CD8-positive, alpha-beta memory T cell (primary cell): ENCODE results near the gene LGR6. TPM values are rescaled to one million over a fixed set of nuclear protein-coding genes. Genes with fewer than 3 reads are reported as not detected.

Source experiments
- CTCF ChIA-PET: fragments of 350-600 bp; sonication (Branson Sonifier 250); formaldehyde crosslinking; loops from one replicate; lab custom pipeline; 2021; ENCODE audit warnings: antibody characterized with exemption; lab: Charles Lee
- POLR2A ChIA-PET: fragments of 350-600 bp; sonication (Branson Sonifier 250); formaldehyde crosslinking; loops from one replicate; lab custom pipeline; 2021; ENCODE audit warnings: antibody characterized with exemption; lab: Charles Lee
- DNase-seq, 5 donors: peaks; one replicate each; pipeline versions ENCODE4 v3.0.0 to v3.0.0-alpha.2; 2020 to 2022; ENCODE audit warnings: mixed read lengths in 1 of 5
- H3K27ac ChIP-seq: one replicate; pipeline ENCODE4 v1.7.0; 2013; ENCODE audit warnings: low read depth, mild to moderate bottlenecking, low read length, moderate library complexity
- H3K27me3 ChIP-seq: 2 replicates; pipeline ENCODE4 v1.7.0; 2013; ENCODE audit warnings: low read length, mild to moderate bottlenecking; ENCODE audit not compliant: insufficient read depth, poor library complexity, severe bottlenecking
- H3K36me3 ChIP-seq: 2 replicates; pipeline ENCODE4 v1.7.0; 2013; ENCODE audit warnings: mild to moderate bottlenecking, low read length, moderate library complexity; ENCODE audit not compliant: insufficient read depth
- H3K4me1 ChIP-seq: 2 replicates; pipeline ENCODE4 v1.7.0; 2013; ENCODE audit warnings: mild to moderate bottlenecking, low read length, moderate library complexity; ENCODE audit not compliant: insufficient read depth
- H3K4me3 ChIP-seq: 2 replicates; pipeline ENCODE4 v1.7.0; 2013; ENCODE audit warnings: mild to moderate bottlenecking, low read length
- H3K9me3 ChIP-seq: 2 replicates; pipeline ENCODE4 v1.7.0; 2013; ENCODE audit warnings: mild to moderate bottlenecking, low read length
- H3K27ac Mint-ChIP-seq, 8 donors: one replicate each; pipeline ENCODE4 v1.8.0; 2020 to 2021; ENCODE audit warnings: mixed read lengths in 8 of 8, mild to moderate bottlenecking in 6 of 8, inconsistent platforms in 3 of 8, moderate library complexity in 3 of 8
- H3K27me3 Mint-ChIP-seq, 2 donors: one replicate each; pipeline ENCODE4 v1.8.0; 2020 to 2021; ENCODE audit warnings: mixed read lengths in 2 of 2, mild to moderate bottlenecking in 1 of 2, moderate library complexity in 1 of 2
- H3K36me3 Mint-ChIP-seq, 3 donors: one replicate each; pipeline ENCODE4 v1.8.0; 2020 to 2021; ENCODE audit warnings: mixed read lengths in 3 of 3, inconsistent platforms in 1 of 3, mild to moderate bottlenecking in 1 of 3
- H3K4me1 Mint-ChIP-seq, 3 donors: one replicate each; pipeline ENCODE4 v1.8.0; 2020 to 2021; ENCODE audit warnings: mixed read lengths in 3 of 3, inconsistent platforms in 1 of 3, mild to moderate bottlenecking in 1 of 3
- H3K4me3 Mint-ChIP-seq, 7 donors: one replicate each; pipeline ENCODE4 v1.8.0; 2020 to 2021; ENCODE audit warnings: mixed read lengths in 7 of 7, mild to moderate bottlenecking in 6 of 7, moderate library complexity in 4 of 7, inconsistent platforms in 2 of 7
- H3K9me3 Mint-ChIP-seq, 5 donors: one replicate each; pipeline ENCODE4 v1.8.0; 2020 to 2022; ENCODE audit warnings: mixed read lengths in 5 of 5, mild to moderate bottlenecking in 3 of 5, moderate library complexity in 2 of 5, inconsistent platforms in 1 of 5
- polyA plus RNA-seq: library from polyadenylated mRNA; unstranded; fragments of 300-500 nt; fragmentation: Illumina TruSeq; gene quantifications from one replicate; pipeline ENCODE4 v1.2.3, GENCODE V29; 2021
- total RNA-seq, 2 experiments: library from RNA; stranded (reverse); gene quantifications; one replicate each; pipeline ENCODE4 v1.2.3, GENCODE V29; 2021

Gene LGR6
- total and polyA plus RNA-seq, 3 experiments from 2014 or later, result 0.40 to 3.1 (median 0.53) TPM

GRCh38 chr1:202281316-202282024 is 87.9 kb downstream of the LGR6 start:
- no peaks in the 10 kb centered on the region for H3K9me3 Mint-ChIP-seq
- POLR2A ChIA-PET, result no interaction called here

DNA sequence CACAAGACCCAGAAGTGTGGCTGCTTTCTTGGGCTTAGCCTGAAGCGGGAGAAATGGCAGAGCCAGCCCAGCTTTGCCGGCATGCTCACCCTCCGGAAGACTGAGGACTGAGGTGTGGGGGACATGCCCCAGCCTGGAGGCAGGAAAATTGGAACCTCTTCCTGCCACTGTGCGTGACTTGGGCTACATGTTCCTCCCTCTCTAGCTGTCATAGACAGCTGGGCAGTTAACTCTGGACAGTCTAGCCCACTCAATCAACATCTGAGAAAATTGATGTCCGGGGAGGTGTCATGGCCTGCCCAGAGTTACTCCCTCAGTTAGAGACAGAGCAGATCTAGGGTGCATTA is 88.4 kb downstream of the LGR6 start:
- Histone ChIP-seq H3K27me3 (no peaks in the 10 kb centered on the region), H3K4me1 (peaks cover 11% of the 10 kb centered on the region), H3K9me3 (no peaks in the 10 kb centered on the region), H3K4me3 (no peak overlapping the region), H3K27ac (no peak overlapping the region), H3K36me3 (no peaks in the 10 kb centered on the region)
- ChIA-PET CTCF (no interaction called here), POLR2A (interaction anchor here (0.7 kb wide), 1 partner anchor 89 kb away, joined by 3 read pairs; no protein-coding TSS in a partner anchor)
- Mint-ChIP-seq H3K27ac (peak overlapping the region in 2 of 8 donors; percentile 9 to 54), H3K27me3 (peaks cover 0 to 2% of the 10 kb centered on the region in 2 donors), H3K9me3 (no peaks in the 10 kb centered on the region), H3K36me3 (peaks cover 0 to 9% (median 2%) of the 10 kb centered on the region in 3 donors), H3K4me1 (peaks cover 16 to 19% (median 17%) of the 10 kb centered on the region in 3 donors), H3K4me3 (no peak overlapping the region)
- no peak for DNase-seq

More at GRCh38 chr1:202281316-202282024, 87.9 kb downstream of the LGR6 start:
- DNase-seq, result no peak
- Histone ChIP-seq H3K27me3 (no peaks in the 10 kb centered on the region), H3K27ac (no peak overlapping the region), H3K36me3 (no peaks in the 10 kb centered on the region), H3K4me1 (peaks cover 11% of the 10 kb centered on the region), H3K4me3 (no peak overlapping the region), H3K9me3 (no peaks in the 10 kb centered on the region)
- no peak overlapping the region for H3K4me3 Mint-ChIP-seq
- H3K27ac Mint-ChIP-seq, result peak overlapping the region in 1 of 8 donors; percentile 67
- H3K4me1 Mint-ChIP-seq, result peaks cover 16 to 19% (median 17%) of the 10 kb centered on the region in 3 donors
- peaks cover 0 to 9% (median 2%) of the 10 kb centered on the region in 3 donors for H3K36me3 Mint-ChIP-seq
- peaks cover 0 to 2% of the 10 kb centered on the region in 2 donors for H3K27me3 Mint-ChIP-seq
- CTCF ChIA-PET, result interaction anchor here (1.2 kb wide), 1 partner anchor 89 kb away, joined by 3 read pairs; no protein-coding TSS in a partner anchor

- Mint-ChIP-seq H3K9me3 (no peaks in the 10 kb centered on the region), H3K4me3 (no peak overlapping the region), H3K27me3 (peaks cover 0 to 2% of the 10 kb centered on the region in 2 donors), H3K36me3 (peaks cover 0 to 7% (median 3%) of the 10 kb centered on the region in 3 donors), H3K27ac (peak overlapping the region in 3 of 8 donors; percentile 5 to 75 (median 9)), H3K4me1 (peaks cover 16 to 19% (median 17%) of the 10 kb centered on the region in 3 donors)
- no peaks in the 10 kb centered on the region for H3K27me3 ChIP-seq
- ChIA-PET CTCF (no interaction called here), POLR2A (interaction anchor here (0.7 kb wide), 1 partner anchor 90 kb away, joined by 3 read pairs; no protein-coding TSS in a partner anchor)
- H3K36me3 ChIP-seq, result no peaks in the 10 kb centered on the region
- H3K9me3 ChIP-seq, result no peaks in the 10 kb centered on the region
- no peak for DNase-seq
- peaks cover 11% of the 10 kb centered on the region for H3K4me1 ChIP-seq
- no peak overlapping the region for H3K4me3 ChIP-seq
- no peak overlapping the region for H3K27ac ChIP-seq
These were observed 89.1 kb downstream of the LGR6 start for GRCh38 chr1:202282596-202283283.

DNA sequence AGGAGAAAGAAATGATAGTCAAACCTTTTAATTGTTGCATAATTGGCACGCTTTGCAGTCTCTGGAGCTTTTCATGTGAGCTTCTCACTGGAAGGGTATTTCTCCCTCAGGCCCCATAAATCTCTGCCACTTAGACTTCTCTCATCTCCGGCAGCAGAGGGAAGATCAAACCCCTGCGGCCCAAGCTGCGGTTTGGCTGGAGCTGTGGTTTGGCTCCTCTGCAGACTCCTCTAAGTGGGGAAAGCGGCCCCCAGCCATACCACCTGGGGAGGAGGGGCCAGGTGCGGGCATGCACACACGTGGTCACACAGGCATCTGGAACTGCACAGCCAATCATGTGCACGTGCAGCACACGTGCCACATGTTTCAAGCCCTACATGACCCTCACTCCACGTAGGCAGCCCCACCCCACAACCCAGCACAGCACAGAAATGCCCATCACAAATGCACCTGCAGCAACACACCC is 89.8 kb downstream of the LGR6 start:
- peak in 1 of 5 donors; percentile 16 for DNase-seq
- Mint-ChIP-seq H3K27ac (peak overlapping the region in 2 of 8 donors; percentile 5 to 11), H3K9me3 (no peaks in the 10 kb centered on the region), H3K4me1 (peaks cover 16 to 19% (median 17%) of the 10 kb centered on the region in 3 donors), H3K36me3 (peaks cover 0 to 6% (median 5%) of the 10 kb centered on the region in 3 donors), H3K4me3 (peak overlapping the region in 1 of 7 donors; percentile 67), H3K27me3 (peaks cover 0 to 2% of the 10 kb centered on the region in 2 donors)
- ChIA-PET CTCF (interaction anchor here (1.4 kb wide), 1 partner anchor 9 kb away, joined by 4 read pairs; no protein-coding TSS in a partner anchor), POLR2A (no interaction called here)
- Histone ChIP-seq H3K36me3 (no peaks in the 10 kb centered on the region), H3K9me3 (no peaks in the 10 kb centered on the region), H3K27ac (no peak overlapping the region), H3K4me1 (peaks cover 11% of the 10 kb centered on the region), H3K27me3 (no peaks in the 10 kb centered on the region), H3K4me3 (no peak overlapping the region)

DNA sequence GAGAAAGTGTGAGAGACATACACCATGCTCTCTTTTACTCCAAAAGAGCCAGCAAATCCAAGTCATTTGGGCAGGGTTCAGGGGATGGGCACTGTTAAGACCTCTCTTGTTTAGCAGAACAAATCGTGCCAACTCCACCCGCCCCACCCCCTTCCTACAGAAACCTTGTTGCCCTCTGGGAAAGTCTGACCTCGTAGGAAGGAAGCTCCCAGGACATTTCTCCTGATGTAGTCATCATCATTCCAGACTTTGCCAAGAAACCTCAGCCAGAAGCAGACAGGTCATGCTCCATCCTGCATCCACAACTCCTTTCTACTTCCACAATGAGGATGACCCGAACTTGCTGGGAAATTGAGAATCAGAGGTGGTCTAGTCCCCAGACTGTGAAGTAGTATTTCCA is 90.4 kb downstream of the LGR6 start:
- H3K36me3 Mint-ChIP-seq, result peaks cover 0 to 6% (median 5%) of the 10 kb centered on the region in 3 donors
- Histone ChIP-seq H3K9me3 (no peaks in the 10 kb centered on the region), H3K4me3 (no peak overlapping the region), H3K27ac (no peak overlapping the region), H3K4me1 (peaks cover 11% of the 10 kb centered on the region), H3K36me3 (no peaks in the 10 kb centered on the region), H3K27me3 (no peaks in the 10 kb centered on the region)
- peak overlapping the region in 1 of 8 donors; percentile 64 for H3K27ac Mint-ChIP-seq
- CTCF ChIA-PET, result interaction anchor here (1.4 kb wide), 1 partner anchor 9 kb away, joined by 4 read pairs; no protein-coding TSS in a partner anchor
- no peaks in the 10 kb centered on the region for H3K9me3 Mint-ChIP-seq
- peaks cover 16 to 19% (median 17%) of the 10 kb centered on the region in 3 donors for H3K4me1 Mint-ChIP-seq
- peaks cover 0 to 2% of the 10 kb centered on the region in 2 donors for H3K27me3 Mint-ChIP-seq
- POLR2A ChIA-PET, result no interaction called here
- no peak overlapping the region for H3K4me3 Mint-ChIP-seq
- no peak for DNase-seq

- POLR2A ChIA-PET, result no interaction called here
- Mint-ChIP-seq H3K36me3 (peaks cover 0 to 5% (median 3%) of the 10 kb centered on the region in 3 donors), H3K27ac (no peak overlapping the region), H3K9me3 (no peaks in the 10 kb centered on the region), H3K4me3 (no peak overlapping the region), H3K4me1 (peaks cover 16 to 19% (median 17%) of the 10 kb centered on the region in 3 donors), H3K27me3 (no peaks in the 10 kb centered on the region)
- H3K9me3 ChIP-seq, result no peaks in the 10 kb centered on the region
- no peak overlapping the region for H3K27ac ChIP-seq
- H3K4me3 ChIP-seq, result no peak overlapping the region
- CTCF ChIA-PET, result no interaction called here
- no peaks in the 10 kb centered on the region for H3K36me3 ChIP-seq
- H3K27me3 ChIP-seq, result no peaks in the 10 kb centered on the region
- H3K4me1 ChIP-seq, result peaks cover 11% of the 10 kb centered on the region
- DNase-seq, result no peak
These were observed 92.3 kb downstream of the LGR6 start for GRCh38 chr1:202285908-202286307.

DNA sequence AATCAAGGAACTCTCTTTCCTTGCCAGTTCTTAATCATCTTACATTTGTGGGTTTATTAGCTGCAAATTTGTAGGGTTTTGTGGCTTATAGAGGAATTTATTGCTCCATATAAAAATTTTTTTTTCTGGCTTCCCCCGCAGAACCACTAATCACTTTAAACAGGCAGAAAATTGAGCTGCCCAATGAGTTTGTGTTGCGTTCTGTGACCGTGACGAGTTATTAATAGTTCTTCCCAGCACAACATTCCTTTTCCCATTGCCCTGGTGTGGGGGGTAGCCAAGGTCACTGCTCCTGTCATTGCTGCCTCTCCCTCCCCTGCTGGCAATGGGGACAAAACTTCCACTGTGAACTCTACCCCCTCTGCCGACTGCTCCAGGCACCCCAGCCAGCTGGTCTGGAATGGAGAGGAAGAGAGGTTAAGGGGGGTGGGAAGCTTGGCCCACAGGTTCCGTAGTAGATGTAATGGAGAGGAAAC is 93.1 kb downstream of the LGR6 start:
- peaks cover 0 to 5% (median 3%) of the 10 kb centered on the region in 3 donors for H3K36me3 Mint-ChIP-seq
- Histone ChIP-seq H3K27me3 (no peaks in the 10 kb centered on the region), H3K4me3 (no peak overlapping the region), H3K4me1 (peaks cover 11% of the 10 kb centered on the region), H3K27ac (no peak overlapping the region), H3K36me3 (no peaks in the 10 kb centered on the region), H3K9me3 (no peaks in the 10 kb centered on the region)
- H3K4me1 Mint-ChIP-seq, result peaks cover 16 to 19% (median 17%) of the 10 kb centered on the region in 3 donors
- ChIA-PET CTCF (interaction anchor here (1.2 to 1.3 kb wide), 2 partner anchors 27 to 97 kb away, joined by 3 read pairs; no protein-coding TSS in a partner anchor), POLR2A (no interaction called here)
- H3K27me3 Mint-ChIP-seq, result no peaks in the 10 kb centered on the region
- H3K4me3 Mint-ChIP-seq, result no peak overlapping the region
- H3K9me3 Mint-ChIP-seq, result no peaks in the 10 kb centered on the region
- H3K27ac Mint-ChIP-seq, result peak overlapping the region in 1 of 8 donors; percentile 39
- no peak for DNase-seq
